Activated CD8-positive, alpha-beta T cell treated with anti-CD3 and anti-CD28 coated beads, Interleukin-2, amount 10 ng/mL, durations not matched to agents 7 days and 5 days (primary cell): ENCODE data around the gene LPAR6. TPM values are rescaled to one million over a fixed set of nuclear protein-coding genes. Genes with fewer than 3 reads are reported as not detected.

ENCODE experiments used
- ATAC-seq: fragments of 150-1000 bp; cut with Tn5 transposase; one replicate; pipeline ENCODE4 v1.10.0; 2021; ENCODE audit warnings: moderate library complexity
- CTCF ChIA-PET: fragments of 350-600 bp; sonication (Branson Sonifier 250); formaldehyde crosslinking; loops from one replicate; lab custom pipeline; 2021; ENCODE audit warnings: antibody characterized with exemption; lab: Charles Lee
- POLR2A ChIA-PET: fragments of 350-600 bp; sonication (Branson Sonifier 250); formaldehyde crosslinking; loops from one replicate; lab custom pipeline; 2021; ENCODE audit warnings: antibody characterized with exemption; lab: Charles Lee
- DNase-seq: peaks from one replicate; pipeline ENCODE4 v3.0.0-alpha.2; 2020
- H3K27ac Mint-ChIP-seq: one replicate; pipeline ENCODE4 v1.8.0; 2021; ENCODE audit warnings: mild to moderate bottlenecking, mixed read lengths
- H3K27me3 Mint-ChIP-seq: one replicate; pipeline ENCODE4 v1.8.0; 2021; ENCODE audit warnings: low read depth, mixed read lengths
- H3K36me3 Mint-ChIP-seq: one replicate; pipeline ENCODE4 v1.8.0; 2021; ENCODE audit warnings: low read depth, mixed read lengths
- H3K4me1 Mint-ChIP-seq: one replicate; pipeline ENCODE4 v1.8.0; 2021; ENCODE audit warnings: low read depth, mixed read lengths
- H3K4me3 Mint-ChIP-seq: one replicate; pipeline ENCODE4 v1.8.0; 2021; ENCODE audit warnings: mild to moderate bottlenecking, mixed read lengths
- H3K9me3 Mint-ChIP-seq: one replicate; pipeline ENCODE4 v1.8.0; 2022; ENCODE audit warnings: mixed read lengths; ENCODE audit not compliant: insufficient read depth
- total RNA-seq, 2 experiments: library from RNA; stranded (reverse); gene quantifications; one replicate each; pipeline ENCODE4 v1.2.3, GENCODE V29; 2021

Gene LPAR6
- total RNA-seq, 2 experiments from 2014 or later = 47.6 to 50.3 TPM

GRCh38 chr13:48411841-48412531 lies 927 bp downstream of the LPAR6 start:
- Mint-ChIP-seq H3K4me1 (peaks cover 46% of the 10 kb centered on the region), H3K4me3 (peak overlapping the region; percentile 96), H3K36me3 (peaks cover 76% of the 10 kb centered on the region), H3K27me3 (no peaks in the 10 kb centered on the region), H3K27ac (peak overlapping the region; percentile 94), H3K9me3 (no peaks in the 10 kb centered on the region)
- ChIA-PET CTCF (interaction anchor here (0.7 to 1.8 kb wide), 4 partner anchors 9 to 168 kb away, joined by 4 to 8 read pairs (median 6); no protein-coding TSS in a partner anchor), POLR2A (interaction anchor here (0.9 to 2.3 kb wide), 4 partner anchors 9 to 121 kb away, joined by 3 to 10 read pairs (median 4); partner anchors contain the start of gene RCBTB2)
- ATAC-seq (peak; percentile 71), DNase-seq (peak; percentile 57)

- Mint-ChIP-seq H3K36me3 (peaks cover 73% of the 10 kb centered on the region), H3K4me1 (peaks cover 53% of the 10 kb centered on the region), H3K9me3 (no peaks in the 10 kb centered on the region), H3K27me3 (no peaks in the 10 kb centered on the region), H3K4me3 (peak overlapping the region; percentile 96), H3K27ac (peak overlapping the region; percentile 94)
- ATAC-seq (peak; percentile 28), DNase-seq (no peak)
- ChIA-PET CTCF (no interaction called here), POLR2A (no interaction called here)
Observed at GRCh38 chr13:48411147-48411794, 1.6 kb downstream of the LPAR6 start.

GRCh38 chr13:48410199-48410598 lies 2.7 kb downstream of the LPAR6 start:
- Mint-ChIP-seq H3K4me3 (peak overlapping the region; percentile 82), H3K9me3 (no peaks in the 10 kb centered on the region), H3K4me1 (peaks cover 64% of the 10 kb centered on the region), H3K27ac (peak overlapping the region; percentile 78), H3K36me3 (peaks cover 66% of the 10 kb centered on the region), H3K27me3 (no peaks in the 10 kb centered on the region)
- DNase-seq (no peak), ATAC-seq (no peak)
- ChIA-PET POLR2A (no interaction called here), CTCF (no interaction called here)

- Mint-ChIP-seq H3K36me3 (peaks cover 58% of the 10 kb centered on the region), H3K27ac (peak overlapping the region; percentile 15), H3K4me3 (no peak overlapping the region), H3K4me1 (peaks cover 80% of the 10 kb centered on the region), H3K27me3 (no peaks in the 10 kb centered on the region), H3K9me3 (no peaks in the 10 kb centered on the region)
- ChIA-PET CTCF (no interaction called here), POLR2A (no interaction called here)
- ATAC-seq = no peak
- no peak for DNase-seq
Observed at GRCh38 chr13:48405875-48406274, 7.0 kb downstream of the LPAR6 start.

- POLR2A ChIA-PET = no interaction called here
- Mint-ChIP-seq H3K4me3 (no peak overlapping the region), H3K9me3 (no peaks in the 10 kb centered on the region), H3K36me3 (peaks cover 54% of the 10 kb centered on the region), H3K27me3 (no peaks in the 10 kb centered on the region), H3K27ac (no peak overlapping the region), H3K4me1 (peaks cover 82% of the 10 kb centered on the region)
- no peak for ATAC-seq
- no peak for DNase-seq
- CTCF ChIA-PET = no interaction called here
Observed at GRCh38 chr13:48404952-48405351, 8.0 kb downstream of the LPAR6 start.

- no peak for ATAC-seq
- Mint-ChIP-seq H3K4me3 (peak overlapping the region; percentile 71), H3K36me3 (peaks cover 50% of the 10 kb centered on the region), H3K27ac (peak overlapping the region; percentile 84), H3K27me3 (no peaks in the 10 kb centered on the region), H3K9me3 (no peaks in the 10 kb centered on the region), H3K4me1 (peaks cover 81% of the 10 kb centered on the region)
- ChIA-PET CTCF (interaction anchor here (0.6 to 2.0 kb wide), 2 partner anchors 9 to 17 kb away, joined by 3 to 8 read pairs; partner anchors contain the start of gene LPAR6), POLR2A (no interaction called here)
- no peak for DNase-seq
Observed at GRCh38 chr13:48403913-48404312, 9.0 kb downstream of the LPAR6 start.

- Mint-ChIP-seq H3K4me1 (peaks cover 74% of the 10 kb centered on the region), H3K4me3 (peak overlapping the region; percentile 71), H3K27me3 (no peaks in the 10 kb centered on the region), H3K9me3 (no peaks in the 10 kb centered on the region), H3K36me3 (peaks cover 44% of the 10 kb centered on the region), H3K27ac (peak overlapping the region; percentile 84)
- peak; percentile 82 for ATAC-seq
- peak; percentile 45 for DNase-seq
- ChIA-PET CTCF (interaction anchor here (0.6 to 2.0 kb wide), 5 partner anchors 10 to 177 kb away, joined by 3 to 8 read pairs (median 3); partner anchors contain the start of gene LPAR6), POLR2A (interaction anchor here (0.6 to 2.7 kb wide), 3 partner anchors 9 to 129 kb away, joined by 3 to 10 read pairs (median 4); partner anchors contain the start of genes LPAR6 and RCBTB2)
Observed at GRCh38 chr13:48403151-48403631, 9.7 kb downstream of the LPAR6 start.

GRCh38 chr13:48402325-48402932 lies 10.5 kb downstream of the LPAR6 start:
- ATAC-seq (no peak), DNase-seq (no peak)
- POLR2A ChIA-PET = interaction anchor here (0.6 to 2.7 kb wide), 5 partner anchors 10 to 406 kb away, joined by 3 to 10 read pairs (median 3); partner anchors contain the start of gene LPAR6
- H3K27me3 Mint-ChIP-seq = no peaks in the 10 kb centered on the region
- no peaks in the 10 kb centered on the region for H3K9me3 Mint-ChIP-seq
- H3K36me3 Mint-ChIP-seq = peaks cover 41% of the 10 kb centered on the region
- H3K27ac Mint-ChIP-seq = peak overlapping the region; percentile 78
- CTCF ChIA-PET = interaction anchor here (0.6 to 2.5 kb wide), 7 partner anchors 11 to 308 kb away, joined by 3 to 8 read pairs (median 3); partner anchors contain the start of genes LPAR6 and MED4
- peaks cover 71% of the 10 kb centered on the region for H3K4me1 Mint-ChIP-seq
- peak overlapping the region; percentile 52 for H3K4me3 Mint-ChIP-seq

- peaks cover 45% of the 10 kb centered on the region for H3K36me3 Mint-ChIP-seq
- H3K4me1 Mint-ChIP-seq = peaks cover 68% of the 10 kb centered on the region
- DNase-seq = no peak
- H3K27ac Mint-ChIP-seq = peak overlapping the region; percentile 71
- H3K27me3 Mint-ChIP-seq = no peaks in the 10 kb centered on the region
- no peak for ATAC-seq
- peak overlapping the region; percentile 44 for H3K4me3 Mint-ChIP-seq
- POLR2A ChIA-PET = interaction anchor here (0.9 to 2.7 kb wide), 4 partner anchors 11 to 215 kb away, joined by 3 to 10 read pairs (median 3); partner anchors contain the start of gene LPAR6
- no peaks in the 10 kb centered on the region for H3K9me3 Mint-ChIP-seq
- CTCF ChIA-PET = interaction anchor here (0.6 to 2.5 kb wide), 12 partner anchors 10 to 307 kb away, joined by 3 to 13 read pairs (median 3); partner anchors contain the start of gene MED4
Observed at GRCh38 chr13:48401480-48401879, 11.4 kb downstream of the LPAR6 start.

- Mint-ChIP-seq H3K27me3 (no peaks in the 10 kb centered on the region), H3K27ac (peak overlapping the region; percentile 71), H3K36me3 (peaks cover 45% of the 10 kb centered on the region), H3K4me3 (peak overlapping the region; percentile 44), H3K9me3 (peaks cover 2% of the 10 kb centered on the region), H3K4me1 (peaks cover 64% of the 10 kb centered on the region)
- DNase-seq (no peak), ATAC-seq (peak; percentile 62)
- CTCF ChIA-PET = interaction anchor here (0.6 to 2.5 kb wide), 12 partner anchors 9 to 306 kb away, joined by 3 to 13 read pairs (median 3); partner anchors contain the start of gene MED4
- POLR2A ChIA-PET = interaction anchor here (0.9 to 2.7 kb wide), 3 partner anchors 12 to 215 kb away, joined by 3 to 10 read pairs (median 3); partner anchors contain the start of gene LPAR6
Observed at GRCh38 chr13:48400850-48401291, 12.0 kb downstream of the LPAR6 start.
